Endometrial microvascular endothelial cells (primary cell): ENCODE results near the gene SPINK7. TPM values are rescaled to one million over a fixed set of nuclear protein-coding genes. Genes with fewer than 3 reads are reported as not detected.
"Not testable (repeated sequence)": the region's sequence is repeated elsewhere in the genome, so short reads cannot be mapped to it uniquely, and the experiment has no call there.

ENCODE experiments used
- in situ Hi-C: cut with HindIII; loops from 2 replicates; pipeline ENCODE4 v1.10.0; 2017; ENCODE audit warnings: low sequenced_read_pairs, low pct_unique_long_range_greater_than_20kb; ENCODE audit errors: inconsistent ontology term
- total RNA-seq: library from RNA; depleted of rRNA; stranded (reverse); fragments of >200 nt; gene quantifications from one replicate; pipeline ENCODE4 v1.2.3, GENCODE V29; 2015; ENCODE audit errors: inconsistent ontology term

SPINK7 gene
- total RNA-seq = not detected

GRCh38 chr5:148312153-148312552 is at the start of gene SPINK7:
TSS of gene SPINK7 (plus strand) at chr5:148312423. CDS start at chr5:148312484, 61 bp downstream.
- in situ Hi-C loops = no loop called here

- in situ Hi-C loops = no loop called here
Measured at GRCh38 chr5:148267962-148268361, 44.3 kb upstream of the SPINK7 start.

- in situ Hi-C loops = no loop called here
Measured at GRCh38 chr5:148268566-148268965, 43.7 kb upstream of the SPINK7 start, which contains the start of gene SPINK13. TSS of gene SPINK13 (plus strand) at chr5:148268794. CDS start at chr5:148270073, 1,279 bp downstream.

- in situ Hi-C loops = not testable (repeated sequence)
Measured at GRCh38 chr5:148275129-148275528, 37.1 kb upstream of the SPINK7 start.

- in situ Hi-C loops = not testable (repeated sequence)
Measured at GRCh38 chr5:148280893-148281292, 31.3 kb upstream of the SPINK7 start.

- in situ Hi-C loops = not testable (repeated sequence)
Measured at GRCh38 chr5:148281336-148281735, 30.9 kb upstream of the SPINK7 start.

- in situ Hi-C loops = no loop called here
Measured at GRCh38 chr5:148290271-148291195, 21.7 kb upstream of the SPINK7 start.

GRCh38 chr5:148297731-148298130 is 14.5 kb upstream of the SPINK7 start:
- in situ Hi-C loops = no loop called here

- in situ Hi-C loops = no loop called here
Measured at GRCh38 chr5:148306446-148306845, 5.8 kb upstream of the SPINK7 start.

- in situ Hi-C loops = no loop called here
Measured at GRCh38 chr5:148309019-148309418, 3.2 kb upstream of the SPINK7 start.

- in situ Hi-C loops = no loop called here
Measured at GRCh38 chr5:148309746-148310145, 2.5 kb upstream of the SPINK7 start.

GRCh38 chr5:148311484-148311883 is 739 bp upstream of the SPINK7 start:
- in situ Hi-C loops = no loop called here

- in situ Hi-C loops = no loop called here
Measured at GRCh38 chr5:148314187-148314586, 2.0 kb downstream of the SPINK7 start.

GRCh38 chr5:148314731-148315130 is 2.5 kb downstream of the SPINK7 start:
- in situ Hi-C loops = no loop called here

- in situ Hi-C loops = not testable (repeated sequence)
Measured at GRCh38 chr5:148320011-148320963, 8.1 kb downstream of the SPINK7 start.

GRCh38 chr5:148333262-148333849 is 21.1 kb downstream of the SPINK7 start:
- in situ Hi-C loops = no loop called here

- in situ Hi-C loops = no loop called here
Measured at GRCh38 chr5:148335259-148335658, 23.0 kb downstream of the SPINK7 start, which contains the start of gene SPINK9. TSS of gene SPINK9 (plus strand) at chr5:148335559. CDS start at chr5:148335614, 55 bp downstream.

- in situ Hi-C loops = no loop called here
Measured at GRCh38 chr5:148336704-148337435, 24.6 kb downstream of the SPINK7 start.
